ENCODE data around the gene ARID5B.
A peak's percentile ranks its signal among the peaks of the same experiment; 100 is the strongest.
"Not testable (repeated sequence)": the region's sequence is repeated elsewhere in the genome, so short reads cannot be mapped to it uniquely, and the experiment has no call there.

Gene ARID5B, protein sequence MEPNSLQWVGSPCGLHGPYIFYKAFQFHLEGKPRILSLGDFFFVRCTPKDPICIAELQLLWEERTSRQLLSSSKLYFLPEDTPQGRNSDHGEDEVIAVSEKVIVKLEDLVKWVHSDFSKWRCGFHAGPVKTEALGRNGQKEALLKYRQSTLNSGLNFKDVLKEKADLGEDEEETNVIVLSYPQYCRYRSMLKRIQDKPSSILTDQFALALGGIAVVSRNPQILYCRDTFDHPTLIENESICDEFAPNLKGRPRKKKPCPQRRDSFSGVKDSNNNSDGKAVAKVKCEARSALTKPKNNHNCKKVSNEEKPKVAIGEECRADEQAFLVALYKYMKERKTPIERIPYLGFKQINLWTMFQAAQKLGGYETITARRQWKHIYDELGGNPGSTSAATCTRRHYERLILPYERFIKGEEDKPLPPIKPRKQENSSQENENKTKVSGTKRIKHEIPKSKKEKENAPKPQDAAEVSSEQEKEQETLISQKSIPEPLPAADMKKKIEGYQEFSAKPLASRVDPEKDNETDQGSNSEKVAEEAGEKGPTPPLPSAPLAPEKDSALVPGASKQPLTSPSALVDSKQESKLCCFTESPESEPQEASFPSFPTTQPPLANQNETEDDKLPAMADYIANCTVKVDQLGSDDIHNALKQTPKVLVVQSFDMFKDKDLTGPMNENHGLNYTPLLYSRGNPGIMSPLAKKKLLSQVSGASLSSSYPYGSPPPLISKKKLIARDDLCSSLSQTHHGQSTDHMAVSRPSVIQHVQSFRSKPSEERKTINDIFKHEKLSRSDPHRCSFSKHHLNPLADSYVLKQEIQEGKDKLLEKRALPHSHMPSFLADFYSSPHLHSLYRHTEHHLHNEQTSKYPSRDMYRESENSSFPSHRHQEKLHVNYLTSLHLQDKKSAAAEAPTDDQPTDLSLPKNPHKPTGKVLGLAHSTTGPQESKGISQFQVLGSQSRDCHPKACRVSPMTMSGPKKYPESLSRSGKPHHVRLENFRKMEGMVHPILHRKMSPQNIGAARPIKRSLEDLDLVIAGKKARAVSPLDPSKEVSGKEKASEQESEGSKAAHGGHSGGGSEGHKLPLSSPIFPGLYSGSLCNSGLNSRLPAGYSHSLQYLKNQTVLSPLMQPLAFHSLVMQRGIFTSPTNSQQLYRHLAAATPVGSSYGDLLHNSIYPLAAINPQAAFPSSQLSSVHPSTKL

GRCh38 chr10:61900829-61901792, at the start of gene ARID5B:
TSS of gene ARID5B (plus strand) at chr10:61901699. CDS start at chr10:61901710, 11 bp downstream.
- Histone ChIP-seq H3K4me1 (ENCODE audit: control insufficient read depth, insufficient read depth, low read length) (peaks cover 33% of the 10 kb centered on the region), H3K27me3 (ENCODE audit: control insufficient read depth, insufficient read depth, low read length) (no peaks in the 10 kb centered on the region), H3K9me3 (ENCODE audit: control insufficient read depth, low read length) (no peaks in the 10 kb centered on the region), H3K36me3 (ENCODE audit: control insufficient read depth, insufficient read depth, low read length) (no peaks in the 10 kb centered on the region), H3K9ac (ENCODE audit: low read length) (peak within 1 kb of the TSS; percentile 94), H3K4me3 (ENCODE audit: low read length) (peak within 1 kb of the TSS; percentile 31)

GRCh38 chr10:61852261-61852660, 49.2 kb upstream of the ARID5B start:
- Histone ChIP-seq H3K9me3 (ENCODE audit: control insufficient read depth, low read length) (no peaks in the 10 kb centered on the region), H3K36me3 (ENCODE audit: control insufficient read depth, insufficient read depth, low read length) (no peaks in the 10 kb centered on the region), H3K27me3 (ENCODE audit: control insufficient read depth, insufficient read depth, low read length) (no peaks in the 10 kb centered on the region), H3K4me1 (ENCODE audit: control insufficient read depth, insufficient read depth, low read length) (no peaks in the 10 kb centered on the region), H3K4me3 (ENCODE audit: low read length) (no peak overlapping the region), H3K9ac (ENCODE audit: low read length) (no peak overlapping the region)

- H3K9me3 ChIP-seq (ENCODE audit: control insufficient read depth, low read length) = no peaks in the 10 kb centered on the region
- H3K27me3 ChIP-seq (ENCODE audit: control insufficient read depth, insufficient read depth, low read length) = no peaks in the 10 kb centered on the region
- no peak overlapping the region for H3K9ac ChIP-seq (ENCODE audit: low read length)
- no peaks in the 10 kb centered on the region for H3K4me1 ChIP-seq (ENCODE audit: control insufficient read depth, insufficient read depth, low read length)
- no peaks in the 10 kb centered on the region for H3K36me3 ChIP-seq (ENCODE audit: control insufficient read depth, insufficient read depth, low read length)
- H3K4me3 ChIP-seq (ENCODE audit: low read length) = no peak overlapping the region
Measured at GRCh38 chr10:61855771-61856170, 45.7 kb upstream of the ARID5B start.

DNA sequence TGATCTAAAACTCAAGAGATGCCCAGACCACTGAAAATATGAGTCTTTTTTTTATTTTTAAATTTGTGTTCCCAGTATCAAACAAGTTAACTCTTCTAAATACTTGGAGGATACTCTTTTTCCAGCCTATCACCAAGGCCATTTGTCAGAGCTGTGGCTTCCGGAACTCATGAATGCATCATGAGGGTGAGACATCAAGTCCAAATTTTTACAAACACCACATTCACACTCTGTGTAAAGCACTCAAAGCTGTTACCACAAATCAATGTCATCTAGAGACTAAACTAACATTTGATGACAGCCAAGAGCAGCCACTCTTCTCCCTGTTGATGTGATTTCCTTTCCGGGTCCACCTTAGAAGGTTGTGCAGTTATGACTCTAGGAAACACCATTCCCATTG, 43.8 kb upstream of the ARID5B start:
- H3K9me3 ChIP-seq (ENCODE audit: control insufficient read depth, low read length) = no peaks in the 10 kb centered on the region
- H3K4me1 ChIP-seq (ENCODE audit: control insufficient read depth, insufficient read depth, low read length) = no peaks in the 10 kb centered on the region
- no peaks in the 10 kb centered on the region for H3K36me3 ChIP-seq (ENCODE audit: control insufficient read depth, insufficient read depth, low read length)
- no peak overlapping the region for H3K4me3 ChIP-seq (ENCODE audit: low read length)
- no peak overlapping the region for H3K9ac ChIP-seq (ENCODE audit: low read length)
- H3K27me3 ChIP-seq (ENCODE audit: control insufficient read depth, insufficient read depth, low read length) = no peaks in the 10 kb centered on the region

- Histone ChIP-seq H3K4me1 (ENCODE audit: control insufficient read depth, insufficient read depth, low read length) (no peaks in the 10 kb centered on the region), H3K9me3 (ENCODE audit: control insufficient read depth, low read length) (no peaks in the 10 kb centered on the region), H3K9ac (ENCODE audit: low read length) (no peak overlapping the region), H3K27me3 (ENCODE audit: control insufficient read depth, insufficient read depth, low read length) (no peaks in the 10 kb centered on the region), H3K4me3 (ENCODE audit: low read length) (no peak overlapping the region), H3K36me3 (ENCODE audit: control insufficient read depth, insufficient read depth, low read length) (no peaks in the 10 kb centered on the region)
Measured at GRCh38 chr10:61859786-61860185, 41.7 kb upstream of the ARID5B start.

DNA sequence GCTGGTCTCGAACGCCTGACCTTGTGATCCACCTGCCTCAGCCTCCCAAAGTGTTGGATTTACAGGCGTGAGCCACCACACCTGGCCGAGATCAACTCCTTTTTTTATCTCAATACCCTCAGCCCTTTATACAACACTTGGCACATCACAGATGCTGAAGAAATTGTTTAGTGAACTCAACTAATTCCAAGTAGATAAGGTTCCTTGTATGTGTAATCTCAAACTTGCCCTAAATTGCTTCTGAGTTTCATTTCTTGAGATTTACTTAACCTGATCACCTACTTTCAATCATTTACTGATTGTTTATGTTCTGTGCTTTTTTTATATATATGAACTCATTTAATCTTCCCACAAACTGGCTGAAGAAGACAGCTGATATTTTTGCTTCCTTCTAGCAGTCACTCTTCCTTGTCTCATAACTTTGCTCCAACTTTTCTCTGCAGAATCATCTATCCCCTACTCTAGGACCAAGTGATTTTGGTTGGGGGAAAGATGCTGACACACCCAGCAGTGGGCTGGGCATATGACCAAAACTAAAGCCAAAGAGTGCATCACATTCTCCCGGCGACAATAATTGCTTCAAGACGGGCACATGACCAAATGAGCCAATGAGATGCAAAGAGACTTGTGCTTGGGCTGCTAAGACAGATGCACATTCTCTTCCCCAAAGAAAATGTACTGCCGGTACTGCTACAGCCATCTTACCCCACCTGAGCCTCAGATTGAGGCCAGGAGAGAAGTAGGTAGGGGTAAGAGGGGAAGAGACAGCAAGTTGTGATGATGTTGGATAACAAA, 40.3 kb upstream of the ARID5B start:
- no peaks in the 10 kb centered on the region for H3K9me3 ChIP-seq (ENCODE audit: control insufficient read depth, low read length)
- no peaks in the 10 kb centered on the region for H3K27me3 ChIP-seq (ENCODE audit: control insufficient read depth, insufficient read depth, low read length)
- no peak overlapping the region for H3K9ac ChIP-seq (ENCODE audit: low read length)
- no peaks in the 10 kb centered on the region for H3K36me3 ChIP-seq (ENCODE audit: control insufficient read depth, insufficient read depth, low read length)
- no peaks in the 10 kb centered on the region for H3K4me1 ChIP-seq (ENCODE audit: control insufficient read depth, insufficient read depth, low read length)
- no peak overlapping the region for H3K4me3 ChIP-seq (ENCODE audit: low read length)

- no peaks in the 10 kb centered on the region for H3K27me3 ChIP-seq (ENCODE audit: control insufficient read depth, insufficient read depth, low read length)
- H3K4me1 ChIP-seq (ENCODE audit: control insufficient read depth, insufficient read depth, low read length) = no peaks in the 10 kb centered on the region
- H3K36me3 ChIP-seq (ENCODE audit: control insufficient read depth, insufficient read depth, low read length) = no peaks in the 10 kb centered on the region
- no peak overlapping the region for H3K4me3 ChIP-seq (ENCODE audit: low read length)
- H3K9ac ChIP-seq (ENCODE audit: low read length) = no peak overlapping the region
- no peaks in the 10 kb centered on the region for H3K9me3 ChIP-seq (ENCODE audit: control insufficient read depth, low read length)
Measured at GRCh38 chr10:61863981-61864380, 37.5 kb upstream of the ARID5B start.

DNA sequence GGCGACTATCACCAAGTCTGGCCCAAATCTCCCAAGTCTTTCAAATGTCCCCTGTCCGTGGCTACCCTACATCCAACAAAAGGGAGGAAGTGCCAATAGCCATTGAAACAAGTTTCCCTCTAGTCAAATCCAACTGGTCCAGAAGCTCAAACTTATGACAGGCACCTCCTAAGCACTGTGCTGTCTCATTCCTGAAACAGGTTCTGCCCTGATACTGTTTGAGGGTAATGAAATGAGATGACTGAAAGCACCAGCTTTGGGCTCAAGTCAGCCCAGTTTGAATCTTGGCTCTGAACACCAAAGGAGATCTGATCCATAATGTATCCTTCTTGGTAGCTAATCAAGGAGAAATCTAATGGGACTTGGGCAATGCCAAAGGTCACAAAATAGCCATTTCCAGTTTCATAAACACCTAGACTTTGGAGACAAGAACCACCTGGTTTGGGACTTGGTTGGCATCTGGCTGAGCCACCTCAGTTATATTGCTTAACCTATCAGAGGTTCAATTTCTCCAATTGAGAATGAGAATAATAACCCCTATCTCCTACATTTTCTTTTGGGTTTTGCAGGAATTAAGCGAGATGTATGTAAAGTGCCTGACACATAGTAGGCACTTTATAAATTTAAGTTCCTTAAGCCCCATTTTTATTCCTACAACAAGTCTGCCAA, 34.7 kb upstream of the ARID5B start:
- Histone ChIP-seq H3K9me3 (ENCODE audit: control insufficient read depth, low read length) (no peaks in the 10 kb centered on the region), H3K9ac (ENCODE audit: low read length) (no peak overlapping the region), H3K36me3 (ENCODE audit: control insufficient read depth, insufficient read depth, low read length) (no peaks in the 10 kb centered on the region), H3K4me1 (ENCODE audit: control insufficient read depth, insufficient read depth, low read length) (peaks cover 7% of the 10 kb centered on the region), H3K27me3 (ENCODE audit: control insufficient read depth, insufficient read depth, low read length) (no peaks in the 10 kb centered on the region), H3K4me3 (ENCODE audit: low read length) (no peak overlapping the region)

- H3K9ac ChIP-seq (ENCODE audit: low read length); H3K4me1 ChIP-seq (ENCODE audit: control insufficient read depth, insufficient read depth, low read length); H3K4me3 ChIP-seq (ENCODE audit: low read length); H3K27me3 ChIP-seq (ENCODE audit: control insufficient read depth, insufficient read depth, low read length); H3K36me3 ChIP-seq (ENCODE audit: control insufficient read depth, insufficient read depth, low read length); H3K9me3 ChIP-seq (ENCODE audit: control insufficient read depth, low read length): not testable (repeated sequence)
Measured at GRCh38 chr10:61867374-61867773, 34.1 kb upstream of the ARID5B start.

DNA sequence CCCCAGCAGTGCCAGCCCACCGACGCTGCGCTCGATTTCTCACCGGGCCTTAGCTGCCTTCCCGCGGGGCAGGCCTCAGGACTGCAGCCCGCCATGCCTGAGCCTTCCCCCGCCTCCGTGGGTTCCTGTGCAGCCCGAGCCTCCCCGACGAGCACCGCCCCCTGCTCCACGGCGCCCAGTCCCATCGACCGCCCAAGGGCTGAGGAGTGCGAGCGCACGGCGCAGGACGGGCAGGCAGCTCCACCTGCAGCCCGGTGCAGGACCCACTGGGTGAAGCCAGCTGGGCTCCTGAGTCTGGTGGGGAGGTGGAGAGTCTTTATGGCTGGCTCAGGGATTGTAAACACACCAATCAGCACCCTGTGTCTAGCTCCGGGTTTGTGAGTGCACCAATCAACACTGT, 33.7 kb upstream of the ARID5B start:
- H3K4me1 ChIP-seq (ENCODE audit: control insufficient read depth, insufficient read depth, low read length); H3K9me3 ChIP-seq (ENCODE audit: control insufficient read depth, low read length); H3K27me3 ChIP-seq (ENCODE audit: control insufficient read depth, insufficient read depth, low read length); H3K9ac ChIP-seq (ENCODE audit: low read length); H3K36me3 ChIP-seq (ENCODE audit: control insufficient read depth, insufficient read depth, low read length); H3K4me3 ChIP-seq (ENCODE audit: low read length): not testable (repeated sequence)

Data from mucosa of stomach (tissue), 1 donor.